ENCODE measurements around the gene TRIM7. TPM values are rescaled to one million over a fixed set of nuclear protein-coding genes. Genes with fewer than 3 reads are reported as not detected.

The TRIM7 gene
- total and polyA plus RNA-seq, 9 of the 15 experiments (the other 6 are each of a cell fraction or from before 2014, with no cell fraction given): 2.6 to 14.9 (median 8.9) TPM

DNA sequence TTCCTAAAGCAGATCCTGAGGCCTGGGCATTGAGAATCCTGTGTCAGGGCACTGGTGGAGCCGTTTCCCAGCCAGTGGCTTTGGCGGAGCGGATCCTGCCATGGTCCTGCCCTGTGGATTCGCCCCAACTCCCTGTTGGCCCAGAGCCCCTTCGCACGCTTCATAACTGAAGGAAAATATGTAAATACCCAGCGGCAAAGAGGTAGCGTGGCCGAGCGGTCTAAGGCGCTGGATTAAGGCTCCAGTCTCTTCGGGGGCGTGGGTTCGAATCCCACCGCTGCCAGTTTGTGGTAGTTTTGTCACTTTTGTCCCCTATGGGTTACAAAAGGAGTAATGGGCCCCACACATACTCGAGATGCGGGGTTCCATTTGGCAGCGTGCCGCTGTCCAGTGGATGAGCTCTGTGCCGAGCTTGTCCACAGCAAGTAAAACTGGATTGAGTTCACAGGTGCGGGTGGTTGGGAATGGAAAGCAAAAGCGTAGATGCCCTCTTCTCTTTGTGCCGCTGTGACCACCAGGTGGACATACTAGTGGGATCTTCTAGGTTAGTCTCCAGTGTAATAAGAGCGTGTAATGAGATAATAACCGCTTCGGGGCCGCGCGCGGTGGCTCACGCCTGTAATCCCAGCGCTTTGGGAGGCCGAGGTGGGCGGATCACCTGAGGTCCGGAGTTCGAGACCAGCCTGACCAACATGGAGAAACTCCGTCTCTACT is 17.3 kb downstream of the TRIM7 start (continued):
- TF ChIP-seq, protein P1, sequence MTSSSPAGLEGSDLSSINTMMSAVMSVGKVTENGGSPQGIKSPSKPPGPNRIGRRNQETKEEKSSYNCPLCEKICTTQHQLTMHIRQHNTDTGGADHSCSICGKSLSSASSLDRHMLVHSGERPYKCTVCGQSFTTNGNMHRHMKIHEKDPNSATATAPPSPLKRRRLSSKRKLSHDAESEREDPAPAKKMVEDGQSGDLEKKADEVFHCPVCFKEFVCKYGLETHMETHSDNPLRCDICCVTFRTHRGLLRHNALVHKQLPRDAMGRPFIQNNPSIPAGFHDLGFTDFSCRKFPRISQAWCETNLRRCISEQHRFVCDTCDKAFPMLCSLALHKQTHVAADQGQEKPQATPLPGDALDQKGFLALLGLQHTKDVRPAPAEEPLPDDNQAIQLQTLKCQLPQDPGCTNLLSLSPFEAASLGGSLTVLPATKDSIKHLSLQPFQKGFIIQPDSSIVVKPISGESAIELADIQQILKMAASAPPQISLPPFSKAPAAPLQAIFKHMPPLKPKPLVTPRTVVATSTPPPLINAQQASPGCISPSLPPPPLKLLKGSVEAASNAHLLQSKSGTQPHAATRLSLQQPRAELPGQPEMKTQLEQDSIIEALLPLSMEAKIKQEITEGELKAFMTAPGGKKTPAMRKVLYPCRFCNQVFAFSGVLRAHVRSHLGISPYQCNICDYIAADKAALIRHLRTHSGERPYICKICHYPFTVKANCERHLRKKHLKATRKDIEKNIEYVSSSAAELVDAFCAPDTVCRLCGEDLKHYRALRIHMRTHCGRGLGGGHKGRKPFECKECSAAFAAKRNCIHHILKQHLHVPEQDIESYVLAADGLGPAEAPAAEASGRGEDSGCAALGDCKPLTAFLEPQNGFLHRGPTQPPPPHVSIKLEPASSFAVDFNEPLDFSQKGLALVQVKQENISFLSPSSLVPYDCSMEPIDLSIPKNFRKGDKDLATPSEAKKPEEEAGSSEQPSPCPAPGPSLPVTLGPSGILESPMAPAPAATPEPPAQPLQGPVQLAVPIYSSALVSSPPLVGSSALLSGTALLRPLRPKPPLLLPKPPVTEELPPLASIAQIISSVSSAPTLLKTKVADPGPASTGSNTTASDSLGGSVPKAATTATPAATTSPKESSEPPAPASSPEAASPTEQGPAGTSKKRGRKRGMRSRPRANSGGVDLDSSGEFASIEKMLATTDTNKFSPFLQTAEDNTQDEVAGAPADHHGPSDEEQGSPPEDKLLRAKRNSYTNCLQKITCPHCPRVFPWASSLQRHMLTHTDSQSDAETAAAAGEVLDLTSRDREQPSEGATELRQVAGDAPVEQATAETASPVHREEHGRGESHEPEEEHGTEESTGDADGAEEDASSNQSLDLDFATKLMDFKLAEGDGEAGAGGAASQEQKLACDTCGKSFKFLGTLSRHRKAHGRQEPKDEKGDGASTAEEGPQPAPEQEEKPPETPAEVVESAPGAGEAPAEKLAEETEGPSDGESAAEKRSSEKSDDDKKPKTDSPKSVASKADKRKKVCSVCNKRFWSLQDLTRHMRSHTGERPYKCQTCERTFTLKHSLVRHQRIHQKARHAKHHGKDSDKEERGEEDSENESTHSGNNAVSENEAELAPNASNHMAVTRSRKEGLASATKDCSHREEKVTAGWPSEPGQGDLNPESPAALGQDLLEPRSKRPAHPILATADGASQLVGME (CRISPR knock-in tag; IDR thresholded peaks at IDR 0.05): no peak
- TF ChIP-seq, protein P2, sequence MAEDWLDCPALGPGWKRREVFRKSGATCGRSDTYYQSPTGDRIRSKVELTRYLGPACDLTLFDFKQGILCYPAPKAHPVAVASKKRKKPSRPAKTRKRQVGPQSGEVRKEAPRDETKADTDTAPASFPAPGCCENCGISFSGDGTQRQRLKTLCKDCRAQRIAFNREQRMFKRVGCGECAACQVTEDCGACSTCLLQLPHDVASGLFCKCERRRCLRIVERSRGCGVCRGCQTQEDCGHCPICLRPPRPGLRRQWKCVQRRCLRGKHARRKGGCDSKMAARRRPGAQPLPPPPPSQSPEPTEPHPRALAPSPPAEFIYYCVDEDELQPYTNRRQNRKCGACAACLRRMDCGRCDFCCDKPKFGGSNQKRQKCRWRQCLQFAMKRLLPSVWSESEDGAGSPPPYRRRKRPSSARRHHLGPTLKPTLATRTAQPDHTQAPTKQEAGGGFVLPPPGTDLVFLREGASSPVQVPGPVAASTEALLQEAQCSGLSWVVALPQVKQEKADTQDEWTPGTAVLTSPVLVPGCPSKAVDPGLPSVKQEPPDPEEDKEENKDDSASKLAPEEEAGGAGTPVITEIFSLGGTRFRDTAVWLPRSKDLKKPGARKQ (CRISPR knock-in tag; IDR thresholded peaks at IDR 0.05): no peak
- TF ChIP-seq, protein P3, sequence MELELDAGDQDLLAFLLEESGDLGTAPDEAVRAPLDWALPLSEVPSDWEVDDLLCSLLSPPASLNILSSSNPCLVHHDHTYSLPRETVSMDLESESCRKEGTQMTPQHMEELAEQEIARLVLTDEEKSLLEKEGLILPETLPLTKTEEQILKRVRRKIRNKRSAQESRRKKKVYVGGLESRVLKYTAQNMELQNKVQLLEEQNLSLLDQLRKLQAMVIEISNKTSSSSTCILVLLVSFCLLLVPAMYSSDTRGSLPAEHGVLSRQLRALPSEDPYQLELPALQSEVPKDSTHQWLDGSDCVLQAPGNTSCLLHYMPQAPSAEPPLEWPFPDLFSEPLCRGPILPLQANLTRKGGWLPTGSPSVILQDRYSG (tag; conservative IDR thresholded peaks at IDR 0.05; ENCODE audit: low read depth): no peak
- TF ChIP-seq PRPF4 (IDR thresholded peaks at IDR 0.05; ENCODE audit: insufficient read depth, low read depth, low read length, poor library complexity, severe bottlenecking) (no peak), SMAD3 (CRISPR knock-in tag; conservative IDR thresholded peaks at IDR 0.05) (no peak), BACH1 (tag; IDR thresholded peaks at IDR 0.05) (0 out of 2 replicates have a peak, but pooled peaks have one; percentile 13), SMARCC2 (IDR thresholded peaks at IDR 0.05; ENCODE audit: low read depth) (no peak), ZC3H4 (CRISPR knock-in tag; IDR thresholded peaks at IDR 0.05; ENCODE audit: borderline replicate concordance) (no peak), ZBTB8A (IDR thresholded peaks at IDR 0.05; ENCODE audit: partially characterized antibody) (no peak)
- TF ChIP-seq, protein P4, sequence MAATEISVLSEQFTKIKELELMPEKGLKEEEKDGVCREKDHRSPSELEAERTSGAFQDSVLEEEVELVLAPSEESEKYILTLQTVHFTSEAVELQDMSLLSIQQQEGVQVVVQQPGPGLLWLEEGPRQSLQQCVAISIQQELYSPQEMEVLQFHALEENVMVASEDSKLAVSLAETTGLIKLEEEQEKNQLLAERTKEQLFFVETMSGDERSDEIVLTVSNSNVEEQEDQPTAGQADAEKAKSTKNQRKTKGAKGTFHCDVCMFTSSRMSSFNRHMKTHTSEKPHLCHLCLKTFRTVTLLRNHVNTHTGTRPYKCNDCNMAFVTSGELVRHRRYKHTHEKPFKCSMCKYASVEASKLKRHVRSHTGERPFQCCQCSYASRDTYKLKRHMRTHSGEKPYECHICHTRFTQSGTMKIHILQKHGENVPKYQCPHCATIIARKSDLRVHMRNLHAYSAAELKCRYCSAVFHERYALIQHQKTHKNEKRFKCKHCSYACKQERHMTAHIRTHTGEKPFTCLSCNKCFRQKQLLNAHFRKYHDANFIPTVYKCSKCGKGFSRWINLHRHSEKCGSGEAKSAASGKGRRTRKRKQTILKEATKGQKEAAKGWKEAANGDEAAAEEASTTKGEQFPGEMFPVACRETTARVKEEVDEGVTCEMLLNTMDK (IDR thresholded peaks at IDR 0.05; ENCODE audit: borderline replicate concordance, insufficient read depth, low read depth, low read length, poor library complexity, severe bottlenecking): no peak
